ENCODE results near the gene RPL31.

The RPL31 gene

DNA sequence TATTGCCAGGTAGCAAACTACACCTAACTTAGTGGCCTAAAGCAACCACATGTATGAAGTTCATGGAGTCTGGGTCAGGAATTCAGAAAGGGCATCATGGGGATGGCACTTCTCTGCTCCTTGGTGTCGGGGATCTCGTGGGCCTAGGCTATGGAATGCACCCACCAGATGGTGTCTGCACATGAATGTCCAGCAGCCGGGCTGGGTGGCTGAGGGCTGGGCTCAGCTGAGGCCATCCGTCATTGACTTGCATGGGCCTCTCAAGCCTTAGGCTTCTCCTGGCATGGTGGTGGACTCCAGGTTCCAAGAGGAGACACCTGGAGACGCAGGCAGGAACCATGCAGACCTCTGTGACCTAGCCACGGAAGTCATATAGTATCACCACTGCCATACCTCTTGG is 26.0 kb upstream of the RPL31 start:
- DNase-seq, result no peak

DNA sequence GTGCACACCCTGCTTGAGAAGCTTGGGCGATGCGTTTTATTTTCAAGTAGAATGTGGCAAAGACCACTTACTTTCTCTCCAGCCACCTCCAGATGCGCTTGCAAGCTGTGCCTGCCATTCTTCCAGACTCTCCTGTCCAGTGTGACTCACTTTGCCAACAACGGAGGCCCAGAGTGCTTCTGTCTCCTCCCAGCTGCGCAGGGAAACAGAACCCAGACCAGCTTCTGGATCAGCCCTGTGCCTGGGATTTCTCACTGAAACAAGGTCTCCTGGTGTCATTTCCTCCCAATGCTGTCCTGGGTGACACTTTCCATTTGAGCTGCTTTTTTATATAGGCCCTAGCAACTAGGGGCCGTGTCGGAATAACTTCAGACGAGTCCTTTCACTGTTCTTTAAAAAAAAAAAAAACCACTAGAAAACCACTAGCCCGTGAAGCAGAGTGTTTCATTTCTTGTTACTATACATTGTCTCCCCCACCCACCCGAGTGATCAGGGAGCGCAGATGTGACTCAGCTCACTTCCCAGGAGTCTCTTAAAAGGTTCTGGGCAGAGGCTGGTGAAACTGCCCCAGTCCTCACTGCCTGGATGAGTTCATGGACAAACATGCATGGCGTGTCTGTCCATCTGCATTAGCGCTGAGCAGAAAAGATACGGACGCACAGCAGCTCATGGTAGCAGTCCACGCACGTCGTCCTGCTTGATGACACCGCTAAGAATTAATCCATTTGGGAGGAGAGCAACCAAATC is 25.3 kb upstream of the RPL31 start:
- DNase-seq, result no peak

DNA sequence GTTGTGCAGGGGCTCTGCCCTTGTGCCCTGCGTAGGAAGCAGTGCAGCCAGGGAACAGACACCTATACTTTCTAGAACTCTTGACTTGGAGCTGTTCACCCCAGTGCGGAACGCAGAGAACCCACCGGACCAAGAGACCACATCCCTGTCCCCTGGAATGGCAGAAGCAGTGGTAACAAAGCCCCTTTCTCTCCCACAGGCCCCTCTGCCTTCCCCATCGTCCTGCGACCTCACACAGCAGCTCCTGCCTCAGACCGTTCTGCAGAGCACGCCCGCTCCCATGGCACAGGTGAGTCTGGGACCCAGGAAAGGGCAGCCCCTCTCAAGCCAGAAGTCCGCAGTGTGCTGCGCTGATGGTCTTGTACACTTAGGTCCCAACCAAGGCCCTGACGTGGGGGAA is 24.6 kb upstream of the RPL31 start:
- DNase-seq, result no peak

DNA sequence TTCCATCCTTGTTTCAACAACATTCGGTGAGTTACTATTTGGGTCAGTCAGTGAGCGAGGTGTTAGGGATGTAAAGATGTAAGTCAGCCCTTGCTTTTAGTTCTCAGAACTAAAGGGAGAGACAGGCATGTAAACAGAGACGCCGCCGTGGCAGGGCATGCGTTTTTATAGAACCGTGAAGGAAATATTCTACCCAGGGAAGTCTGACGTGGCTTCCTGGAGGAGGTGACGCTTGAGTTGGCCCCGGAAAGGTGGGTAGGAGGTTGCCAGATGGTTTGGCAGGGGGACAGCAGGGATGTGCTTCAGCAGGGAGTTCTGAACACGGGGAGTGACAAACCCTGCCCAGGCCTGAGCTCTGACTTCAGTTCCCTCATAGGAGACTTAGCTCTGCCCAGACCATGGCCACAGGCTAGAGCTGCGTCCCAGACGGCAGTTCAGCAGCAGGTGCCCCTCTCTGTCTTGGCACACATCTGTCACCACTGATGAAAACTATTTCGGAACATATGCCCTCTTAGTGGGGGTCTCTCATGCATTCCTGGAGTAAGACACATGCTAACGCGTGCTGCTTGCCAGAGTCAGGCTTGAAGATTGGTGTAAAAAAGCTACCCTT is 23.4 kb upstream of the RPL31 start:
- no peak for DNase-seq

DNA sequence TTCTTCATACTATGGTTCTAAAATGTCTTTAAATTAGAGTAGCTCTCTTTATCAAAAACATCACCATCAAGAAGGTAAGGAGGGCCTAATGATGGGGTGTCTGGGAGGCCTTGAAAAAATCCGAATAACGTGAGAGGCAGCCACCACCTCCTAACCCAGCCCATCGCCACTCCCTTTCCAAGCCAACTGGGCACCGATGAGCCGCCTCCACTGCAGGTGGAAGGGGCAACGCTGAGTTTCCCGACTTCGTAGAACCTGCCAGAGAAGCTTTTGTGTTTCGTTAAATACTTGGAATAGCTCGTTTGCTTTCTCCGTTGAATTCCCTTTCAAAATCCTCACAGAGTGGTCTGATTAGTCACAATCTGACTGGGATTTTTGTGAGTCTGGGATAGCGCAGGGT is 22.0 kb upstream of the RPL31 start:
- no peak for DNase-seq

DNA sequence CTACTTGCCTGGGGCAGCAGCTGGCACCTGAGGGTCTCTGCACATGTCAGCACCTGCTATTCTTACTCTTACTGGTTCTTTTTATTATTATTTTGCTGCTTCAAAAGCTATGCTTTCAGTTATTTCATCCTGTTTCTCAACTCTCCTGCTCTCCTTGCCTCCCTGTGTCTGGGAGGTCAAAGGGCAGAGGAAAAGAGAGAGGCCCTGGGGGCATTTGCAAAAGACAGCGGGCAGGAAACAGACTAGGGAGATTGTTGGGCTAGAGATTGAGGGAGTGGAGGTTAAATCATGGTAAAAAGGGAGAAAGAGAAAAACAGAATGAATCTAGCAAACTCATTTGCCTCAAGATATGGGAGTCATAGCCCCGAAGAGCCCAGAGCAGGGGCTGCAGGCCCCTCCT is 21.1 kb upstream of the RPL31 start:
- DNase-seq, result no peak

DNA sequence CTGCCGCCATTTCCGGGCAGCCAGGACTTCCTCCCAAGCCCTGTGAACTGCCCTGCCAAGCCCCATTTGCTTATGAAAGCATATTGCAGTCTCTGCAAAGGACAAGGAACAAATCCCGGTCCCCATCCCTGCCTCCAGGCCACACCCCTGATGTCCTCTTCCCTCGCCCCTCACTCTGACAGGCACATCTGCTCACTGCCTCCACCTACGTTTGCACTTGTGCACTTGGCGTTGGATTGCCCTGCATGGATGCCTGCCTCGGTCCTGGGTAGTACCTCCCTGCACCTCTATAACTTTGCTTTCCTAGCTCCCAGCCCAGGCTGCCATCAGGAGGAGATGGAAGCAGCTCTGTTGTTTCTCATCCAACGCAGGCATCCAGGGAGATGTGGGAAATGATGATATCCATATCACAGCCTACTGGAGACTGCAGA is 19.6 kb upstream of the RPL31 start:
- no peak for DNase-seq

DNA sequence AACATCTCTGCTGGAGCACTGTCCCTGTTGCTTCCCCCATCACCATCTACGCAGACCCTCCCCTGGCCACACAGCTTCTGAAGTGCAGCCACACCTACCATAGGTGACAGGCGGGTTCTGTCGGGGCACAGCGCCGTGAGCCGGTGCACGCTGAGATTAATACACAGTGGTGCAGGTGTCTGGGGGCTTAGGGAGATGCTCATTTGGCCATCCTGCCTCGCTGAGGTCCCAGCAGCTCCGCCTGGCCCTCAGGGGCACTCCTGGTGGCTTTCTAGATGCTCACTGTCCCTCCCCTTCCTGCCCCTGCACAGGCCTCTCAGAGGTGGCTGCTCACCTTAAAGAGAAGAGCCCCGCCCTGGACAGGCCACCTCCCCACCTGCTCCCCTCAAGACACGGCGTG is 18.9 kb upstream of the RPL31 start:
- DNase-seq, result no peak

DNA sequence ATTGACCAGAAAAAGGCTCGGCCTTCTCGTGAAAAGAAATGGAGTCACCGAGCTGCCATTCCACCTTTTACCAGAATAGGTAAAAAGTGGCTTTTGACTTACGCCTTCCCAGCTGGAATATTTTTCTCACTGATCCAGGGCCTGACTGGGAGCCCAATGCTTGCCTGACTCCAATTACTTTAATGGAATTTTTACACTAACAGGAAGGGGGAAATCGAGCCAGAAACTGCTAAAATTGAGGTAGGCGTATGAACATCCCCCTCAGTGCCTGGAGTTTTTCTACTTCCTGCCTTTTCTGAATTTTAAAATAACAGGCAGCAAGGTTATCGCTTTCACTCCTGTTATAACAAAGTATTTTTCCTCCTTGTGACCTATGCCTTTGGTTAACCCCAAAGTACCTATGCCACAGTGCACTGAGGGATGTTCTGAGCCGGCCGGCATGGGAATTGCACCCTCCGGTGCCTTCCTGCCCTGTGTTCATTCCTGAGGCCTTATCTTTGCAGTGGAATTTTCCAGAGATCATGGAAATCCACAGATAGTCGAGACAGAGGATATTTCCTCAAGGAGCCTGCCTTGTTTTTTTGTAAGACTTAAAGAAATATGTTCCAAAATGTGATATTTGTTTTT is 18.3 kb upstream of the RPL31 start:
- DNase-seq, result no peak

DNA sequence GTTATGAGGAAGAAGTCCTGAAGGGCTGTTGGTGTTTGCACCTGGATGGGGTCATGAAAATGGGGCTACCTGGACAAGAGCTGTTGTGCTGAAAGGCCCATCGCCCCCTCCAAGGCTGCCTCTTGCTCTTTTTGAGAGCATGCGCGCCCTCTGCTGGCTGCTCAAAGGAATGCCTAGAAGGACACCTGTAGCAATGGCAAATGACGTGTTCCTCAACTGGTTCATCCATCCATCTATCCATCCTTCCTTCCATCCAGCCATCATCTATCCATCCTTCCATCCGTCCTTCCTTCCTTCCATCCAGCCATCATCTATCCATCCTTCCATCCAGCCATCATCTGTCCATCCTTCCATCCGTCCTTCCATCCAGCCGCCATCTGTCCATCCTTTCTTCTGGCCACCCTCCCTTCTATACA is 17.2 kb upstream of the RPL31 start:
- peak; percentile 44 for DNase-seq

DNA sequence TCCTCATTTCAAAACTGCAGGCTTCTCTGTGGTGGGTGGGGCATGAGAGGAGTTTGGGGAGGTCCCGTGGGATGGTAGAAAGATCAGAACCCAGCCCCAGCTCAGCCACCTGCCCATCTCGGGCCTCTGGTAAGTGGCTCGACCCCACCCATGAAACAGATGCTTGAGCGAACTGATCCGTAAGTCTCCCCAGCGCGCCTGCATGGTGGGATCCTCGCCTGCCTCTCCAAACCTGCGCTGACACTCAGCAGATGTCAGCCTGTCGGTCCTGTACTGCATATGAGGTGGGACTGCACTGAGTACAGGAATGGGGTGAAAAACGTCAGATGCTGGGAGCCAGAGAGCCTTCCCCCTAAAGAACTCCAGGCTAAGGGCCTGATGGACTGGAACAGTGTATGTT is 15.9 kb upstream of the RPL31 start:
- no peak for DNase-seq

DNA sequence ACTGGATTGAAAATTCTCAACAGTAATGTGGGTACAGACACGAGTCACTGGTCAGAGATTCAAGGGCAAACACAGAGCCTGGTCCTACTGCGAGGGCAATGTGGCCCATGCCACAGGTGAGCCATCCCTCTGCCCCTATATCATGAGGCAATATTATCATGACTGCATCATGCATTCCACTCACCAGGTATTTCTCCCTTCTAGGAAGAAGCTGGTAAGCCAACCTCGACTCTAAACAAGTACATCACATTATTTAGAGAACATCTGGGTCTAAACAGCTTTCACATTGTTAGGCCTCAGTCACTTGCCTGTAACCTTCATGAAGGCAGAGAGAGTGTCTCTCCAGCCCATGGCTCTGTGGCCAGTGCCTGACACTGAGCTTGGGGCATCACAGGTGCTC is 14.6 kb upstream of the RPL31 start:
- DNase-seq, result no peak

DNA sequence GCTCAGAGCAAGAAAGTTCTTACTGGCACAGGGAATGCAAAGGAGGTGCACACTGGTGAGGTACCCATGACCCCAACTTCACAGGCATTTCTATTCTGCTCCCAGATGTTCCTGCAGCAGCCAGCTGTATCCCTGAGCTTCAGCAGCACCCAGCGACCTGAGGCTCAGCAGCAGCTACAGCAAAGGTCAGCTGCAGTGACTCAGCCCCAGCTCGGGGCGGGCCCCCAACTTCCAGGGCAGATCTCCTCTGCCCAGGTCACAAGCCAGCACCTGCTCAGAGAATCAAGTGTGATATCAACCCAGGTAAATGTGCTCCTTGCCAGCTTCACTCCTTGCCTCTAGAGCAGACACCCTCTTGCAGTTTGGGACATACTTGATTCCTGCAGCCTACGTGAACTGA is 14.1 kb upstream of the RPL31 start:
- no peak for DNase-seq

DNA sequence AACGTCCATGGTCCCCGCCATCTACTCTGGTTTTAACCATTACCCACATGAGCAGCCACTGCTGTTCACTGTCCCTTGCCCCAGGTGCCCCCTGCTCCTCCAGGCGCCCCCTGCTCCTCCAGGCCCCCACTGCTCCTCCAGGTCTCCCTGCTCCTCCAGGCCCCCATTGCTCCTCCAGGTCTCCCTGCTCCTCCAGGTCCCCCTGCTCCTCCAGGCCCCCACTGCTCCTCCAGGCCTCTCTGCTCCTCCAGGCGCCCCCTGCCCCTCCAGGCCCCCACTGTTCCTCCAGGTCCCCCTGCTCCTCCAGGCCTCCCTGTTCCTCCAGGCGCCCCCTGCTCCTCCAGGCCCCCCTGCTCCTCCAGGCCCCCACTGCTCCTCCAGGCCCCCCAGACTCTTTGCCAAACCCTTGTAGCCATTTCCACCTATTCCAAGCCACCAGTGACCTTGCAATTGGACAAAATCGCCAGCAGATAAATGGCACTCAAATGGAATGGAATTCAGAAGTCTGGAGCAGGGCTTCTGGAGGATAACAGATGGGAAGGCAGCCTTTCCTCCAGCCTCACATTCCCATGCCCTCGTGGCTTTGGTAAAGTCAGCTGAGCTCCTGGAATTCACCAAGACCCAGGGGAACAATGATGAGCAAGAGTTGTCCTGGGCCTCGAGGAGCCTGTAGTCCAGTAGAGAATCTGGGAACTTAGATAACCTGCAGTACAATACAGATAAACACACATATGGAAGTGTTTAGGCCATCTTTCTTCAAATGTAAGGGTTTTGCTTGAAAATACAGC is 13.3 kb upstream of the RPL31 start:
- DNase-seq, result no peak

DNA sequence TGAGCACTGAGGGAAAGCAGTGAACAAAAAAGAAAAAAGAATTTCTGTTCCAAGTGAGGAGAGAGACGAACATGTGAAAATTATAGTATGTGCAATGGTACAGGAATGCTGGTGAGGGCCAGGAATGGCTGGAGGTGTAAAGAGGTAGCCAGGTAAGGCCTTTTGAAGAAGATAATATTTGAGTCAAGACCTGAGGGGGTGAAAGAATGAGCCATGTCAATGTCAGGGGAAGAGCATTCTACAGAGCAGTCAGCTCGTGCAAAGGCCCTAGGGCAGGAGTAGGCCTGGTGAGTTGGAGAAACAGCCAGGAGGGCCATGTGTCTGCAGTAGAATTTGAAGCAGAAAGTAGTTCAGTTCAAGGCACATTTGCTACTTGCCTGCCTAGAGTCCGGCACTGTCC is 12.4 kb upstream of the RPL31 start:
- DNase-seq, result no peak

DNA sequence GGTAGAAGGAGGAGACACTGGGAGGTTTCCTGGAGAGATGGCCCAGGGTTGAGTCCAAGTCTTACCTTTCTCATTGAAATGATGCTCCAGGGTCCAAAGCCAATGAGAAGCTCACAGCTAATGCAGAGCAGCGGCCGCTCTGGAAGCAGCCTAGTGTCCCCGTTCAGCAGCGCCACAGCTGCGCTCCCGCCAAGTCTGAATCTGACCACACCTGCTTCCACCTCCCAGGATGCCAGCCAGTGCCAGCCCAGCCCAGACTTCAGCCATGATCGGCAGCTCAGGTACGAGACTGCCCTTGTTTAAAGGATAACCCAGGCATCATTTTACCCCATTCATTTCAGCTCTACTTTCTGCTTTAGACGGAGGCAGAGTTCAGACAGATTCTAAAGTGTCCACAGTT is 11.9 kb upstream of the RPL31 start:
- no peak for DNase-seq

DNA sequence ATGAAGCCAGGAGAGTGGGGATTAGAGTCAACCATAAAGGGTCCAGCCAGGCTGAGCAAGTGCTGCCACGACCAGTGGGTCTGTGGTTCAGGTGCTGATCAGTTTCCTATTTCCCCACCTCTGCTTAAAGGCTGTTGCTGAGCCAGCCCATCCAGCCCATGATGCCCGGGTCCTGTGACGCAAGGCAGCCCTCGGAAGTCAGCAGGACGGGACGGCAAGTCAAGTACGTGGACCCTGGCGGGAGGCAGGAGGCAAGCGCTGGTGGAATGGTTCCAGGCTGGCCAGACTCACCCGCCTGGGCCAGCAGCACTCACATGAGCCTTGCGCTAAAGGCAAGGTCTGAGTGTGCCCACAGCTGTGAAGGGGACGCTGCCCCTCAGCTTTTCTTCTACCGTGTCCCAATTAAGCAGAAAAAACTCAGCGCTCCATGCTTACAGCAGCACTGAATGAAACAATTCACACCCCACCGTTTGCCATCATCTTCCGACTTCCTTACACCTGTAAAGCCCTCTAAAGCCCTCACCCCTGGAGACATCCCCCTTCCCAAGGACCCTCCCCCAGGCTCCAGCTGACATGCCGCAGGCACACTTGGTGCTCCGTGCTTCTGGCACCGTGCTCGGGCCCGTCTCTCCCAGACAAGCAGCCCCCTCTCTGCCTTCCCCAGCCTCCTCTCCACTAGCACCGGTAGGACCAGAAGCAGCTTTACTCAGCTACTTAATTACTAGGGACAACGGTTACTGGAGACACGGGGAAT is 11.3 kb upstream of the RPL31 start:
- no peak for DNase-seq

DNA sequence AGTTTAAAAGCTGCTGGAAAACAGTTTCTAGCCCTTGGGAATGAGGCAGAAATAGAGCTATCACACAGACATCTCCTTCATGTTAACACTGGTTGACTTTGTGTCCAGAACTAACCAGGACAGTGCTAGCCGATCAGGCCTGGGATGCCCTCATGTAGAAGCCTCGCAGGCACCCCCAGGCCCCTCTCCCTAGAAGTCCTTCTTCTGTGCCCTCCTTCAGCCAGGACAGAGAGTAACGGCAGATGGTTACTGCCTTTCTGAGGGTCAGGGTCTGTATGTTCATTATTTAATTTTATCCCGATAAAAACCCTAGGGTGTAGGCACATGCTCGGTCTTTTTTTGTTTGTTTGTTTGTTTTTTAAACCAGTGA is 10.7 kb upstream of the RPL31 start:
- no peak for DNase-seq

DNA sequence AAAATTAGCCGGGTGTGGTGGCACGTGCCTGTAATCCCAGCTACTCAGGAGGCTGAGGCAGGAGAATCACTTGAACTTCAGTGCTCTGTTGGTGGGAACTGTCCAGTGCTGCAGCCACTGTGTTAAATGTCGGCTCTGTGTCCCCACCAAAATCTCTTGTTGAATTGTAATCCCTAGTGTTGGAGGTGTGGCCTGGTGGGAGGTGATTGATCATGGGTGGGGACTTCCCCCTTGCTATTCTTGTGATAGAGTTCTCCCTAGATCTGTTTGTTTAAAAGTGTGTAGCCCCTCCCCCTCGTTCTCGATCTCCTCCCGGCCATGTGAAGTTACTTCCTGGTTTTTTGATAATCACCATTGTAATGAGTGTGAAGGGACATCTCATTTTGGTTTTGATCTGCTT is 9.8 kb upstream of the RPL31 start:
- no peak for DNase-seq

DNA sequence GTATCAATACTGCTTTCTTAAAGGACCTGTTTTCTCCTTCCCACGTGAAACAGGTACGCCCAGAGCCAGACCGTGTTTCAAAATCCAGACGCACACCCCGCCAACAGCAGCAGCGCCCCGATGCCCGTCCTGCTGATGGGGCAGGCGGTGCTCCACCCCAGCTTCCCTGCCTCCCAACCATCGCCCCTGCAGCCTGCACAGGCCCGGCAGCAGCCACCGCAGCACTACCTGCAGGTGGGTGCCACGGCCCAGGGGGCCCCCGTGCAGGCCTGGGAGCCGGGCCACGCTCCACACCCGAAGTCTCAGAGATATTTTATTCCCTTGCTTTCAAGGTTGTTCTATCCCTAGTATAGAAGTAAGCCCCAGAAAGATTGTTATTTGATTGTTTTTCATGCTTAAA is 8.8 kb upstream of the RPL31 start:
- no peak for DNase-seq

DNA sequence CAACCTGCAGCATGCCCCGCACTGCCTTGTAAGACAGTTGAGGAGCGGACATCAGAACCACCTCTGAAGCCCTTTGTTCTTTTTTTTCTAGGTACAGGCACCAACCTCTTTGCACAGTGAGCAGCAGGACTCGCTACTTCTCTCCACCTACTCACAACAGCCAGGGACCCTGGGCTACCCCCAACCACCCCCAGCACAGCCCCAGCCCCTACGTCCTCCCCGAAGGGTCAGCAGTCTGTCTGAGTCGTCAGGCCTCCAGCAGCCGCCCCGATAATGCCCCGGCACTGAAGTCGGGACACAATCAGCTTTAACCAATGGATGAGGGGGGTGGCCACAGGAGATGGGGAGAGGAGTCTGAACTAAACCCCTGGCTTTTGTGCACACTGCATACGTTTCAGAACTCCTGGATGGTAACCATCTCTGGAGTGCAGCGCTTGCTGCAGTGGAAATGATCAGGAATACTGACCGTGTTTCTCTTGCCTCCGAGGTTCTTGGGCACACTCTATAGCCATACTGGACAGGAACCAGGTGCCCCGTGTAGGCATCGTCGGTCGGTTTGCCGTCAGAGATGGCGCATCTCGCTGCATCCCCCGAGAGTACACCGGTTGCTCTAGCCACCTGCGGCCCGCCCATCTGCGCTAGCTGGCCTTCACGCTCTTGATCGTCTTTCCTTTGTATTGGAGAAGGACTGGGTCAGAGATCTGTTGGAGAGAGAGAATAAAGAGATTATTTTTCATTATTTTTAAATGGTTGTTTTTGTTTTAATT is 6.6 kb upstream of the RPL31 start:
- no peak for DNase-seq

DNA sequence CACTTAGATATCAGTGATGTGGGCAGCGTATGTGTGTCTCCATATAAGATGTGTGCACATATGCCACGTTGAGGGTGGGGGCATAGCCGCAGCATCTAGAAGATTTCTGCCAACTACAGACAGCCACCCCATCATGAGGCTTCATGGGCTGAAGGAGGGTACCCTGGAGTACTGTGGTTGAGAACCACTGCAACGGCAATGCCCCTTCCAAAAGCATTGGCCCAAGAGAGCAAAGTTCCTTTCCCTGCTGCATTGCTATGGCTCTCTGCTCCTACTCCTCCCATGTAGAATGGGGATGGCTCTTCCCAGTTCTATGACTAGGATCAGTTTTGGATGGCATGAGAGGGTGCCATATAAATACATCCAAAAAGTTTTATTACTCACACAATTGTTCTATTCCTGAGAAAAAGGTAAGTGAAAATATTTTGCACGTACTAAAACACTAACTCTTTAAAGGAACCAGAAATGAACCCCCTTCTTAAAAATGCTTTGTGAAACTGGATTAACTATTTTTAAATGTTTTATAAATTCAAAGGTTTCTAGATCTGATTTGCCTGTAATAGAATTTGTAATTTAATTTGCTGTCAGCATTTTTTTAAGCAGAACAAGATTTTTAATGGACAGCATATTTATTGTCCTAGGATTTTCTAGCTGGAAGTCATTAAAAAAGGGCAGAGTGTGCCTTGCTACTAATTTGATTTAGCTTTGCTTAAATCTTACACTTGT is 4.4 kb upstream of the RPL31 start:
- DNase-seq, result no peak
